ENCODE results near the gene ZNF215.

The ZNF215 gene

DNA sequence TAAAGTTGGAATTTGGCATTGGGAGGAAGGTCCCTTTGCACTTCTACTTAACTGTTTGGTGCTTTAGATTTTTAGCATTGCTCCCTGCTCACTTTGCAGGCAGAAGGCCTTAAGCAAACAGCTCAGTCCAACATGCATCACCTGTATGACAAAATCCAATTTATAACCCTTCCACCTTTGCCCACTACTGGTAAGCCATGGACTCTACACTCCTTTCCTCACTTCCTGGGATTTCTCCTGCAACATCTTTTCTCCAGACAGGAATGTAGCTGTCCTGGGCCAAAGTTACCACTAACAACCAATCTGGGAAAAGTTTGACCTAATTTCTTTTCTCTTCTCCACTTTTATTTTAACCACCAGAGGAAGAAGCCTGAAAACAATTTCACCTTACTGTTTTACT lies 32.1 kb upstream of the ZNF215 start:
- no peaks in the 10 kb centered on the region for H3K9me3 ChIP-seq (ENCODE audit: control insufficient read depth, insufficient read depth, low read length)
- no peak overlapping the region for H3K4me3 ChIP-seq (ENCODE audit: low read length)
- H4K20me1 ChIP-seq (ENCODE audit: control insufficient read depth, insufficient read depth, low read depth, low read length) = no peaks in the 10 kb centered on the region
- H3K9me2 ChIP-seq (replicated peaks; ENCODE audit: control insufficient read depth, low read length) = no peaks in the 10 kb centered on the region
- no peaks in the 10 kb centered on the region for H3K36me3 ChIP-seq (ENCODE audit: control insufficient read depth, low read length)
- no peak for TF ChIP-seq EZH2phosphoT487 (IDR thresholded peaks at IDR 0.05; ENCODE audit: borderline replicate concordance, low read length)
- TF ChIP-seq, protein P1, sequence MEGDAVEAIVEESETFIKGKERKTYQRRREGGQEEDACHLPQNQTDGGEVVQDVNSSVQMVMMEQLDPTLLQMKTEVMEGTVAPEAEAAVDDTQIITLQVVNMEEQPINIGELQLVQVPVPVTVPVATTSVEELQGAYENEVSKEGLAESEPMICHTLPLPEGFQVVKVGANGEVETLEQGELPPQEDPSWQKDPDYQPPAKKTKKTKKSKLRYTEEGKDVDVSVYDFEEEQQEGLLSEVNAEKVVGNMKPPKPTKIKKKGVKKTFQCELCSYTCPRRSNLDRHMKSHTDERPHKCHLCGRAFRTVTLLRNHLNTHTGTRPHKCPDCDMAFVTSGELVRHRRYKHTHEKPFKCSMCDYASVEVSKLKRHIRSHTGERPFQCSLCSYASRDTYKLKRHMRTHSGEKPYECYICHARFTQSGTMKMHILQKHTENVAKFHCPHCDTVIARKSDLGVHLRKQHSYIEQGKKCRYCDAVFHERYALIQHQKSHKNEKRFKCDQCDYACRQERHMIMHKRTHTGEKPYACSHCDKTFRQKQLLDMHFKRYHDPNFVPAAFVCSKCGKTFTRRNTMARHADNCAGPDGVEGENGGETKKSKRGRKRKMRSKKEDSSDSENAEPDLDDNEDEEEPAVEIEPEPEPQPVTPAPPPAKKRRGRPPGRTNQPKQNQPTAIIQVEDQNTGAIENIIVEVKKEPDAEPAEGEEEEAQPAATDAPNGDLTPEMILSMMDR (IDR thresholded peaks at IDR 0.05; ENCODE audit: low read depth, low read length, poor library complexity, severe bottlenecking) = no peak
- no peaks in the 10 kb centered on the region for H3F3A ChIP-seq (ENCODE audit: control insufficient read depth, insufficient read depth)
- H3K4me2 ChIP-seq (ENCODE audit: low read length) = no peak overlapping the region
- H3K27ac ChIP-seq (ENCODE audit: low read depth, low read length) = no peak overlapping the region
- no peaks in the 10 kb centered on the region for H3K27me3 ChIP-seq (ENCODE audit: control insufficient read depth, low read length)
- H3K4me1 ChIP-seq (ENCODE audit: control insufficient read depth, low read length) = peaks cover 3% of the 10 kb centered on the region; the same call in 1 of the 2 replicates
- no peaks in the 10 kb centered on the region for H3K79me2 ChIP-seq (ENCODE audit: control insufficient read depth, low read length)

DNA sequence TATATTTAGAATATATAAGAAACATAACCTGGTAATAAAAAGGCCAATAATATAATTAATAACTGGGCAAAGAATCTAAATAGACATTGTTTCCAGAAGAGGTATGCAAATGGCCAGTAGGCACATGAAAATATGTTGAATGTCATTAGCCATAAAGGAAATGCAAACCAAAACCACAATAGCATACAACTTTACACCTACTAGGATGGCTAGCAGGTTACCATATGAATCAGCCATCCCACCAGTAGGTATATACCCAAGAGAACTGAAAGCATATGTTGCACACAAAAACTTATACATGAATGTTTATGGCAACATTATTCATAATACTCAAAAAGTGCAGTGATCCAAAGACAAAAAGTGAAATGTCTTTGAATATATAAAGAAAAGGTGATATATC lies 31.2 kb upstream of the ZNF215 start:
- no peaks in the 10 kb centered on the region for H3K9me3 ChIP-seq (ENCODE audit: control insufficient read depth, insufficient read depth, low read length)
- no peaks in the 10 kb centered on the region for H3K9me2 ChIP-seq (replicated peaks; ENCODE audit: control insufficient read depth, low read length)
- TF ChIP-seq EZH2phosphoT487 (IDR thresholded peaks at IDR 0.05; ENCODE audit: borderline replicate concordance, low read length) = no peak
- TF ChIP-seq, protein P1 (IDR thresholded peaks at IDR 0.05; ENCODE audit: low read depth, low read length, poor library complexity, severe bottlenecking) = no peak
- no peak overlapping the region for H3K27ac ChIP-seq (ENCODE audit: low read depth, low read length)
- no peaks in the 10 kb centered on the region for H3K79me2 ChIP-seq (ENCODE audit: control insufficient read depth, low read length)
- no peaks in the 10 kb centered on the region for H3K27me3 ChIP-seq (ENCODE audit: control insufficient read depth, low read length)
- H3K4me3 ChIP-seq (ENCODE audit: low read length) = no peak overlapping the region
- H3K4me1 ChIP-seq (ENCODE audit: control insufficient read depth, low read length) = peaks cover 3% of the 10 kb centered on the region; the same call in 1 of the 2 replicates
- H4K20me1 ChIP-seq (ENCODE audit: control insufficient read depth, insufficient read depth, low read depth, low read length) = no peaks in the 10 kb centered on the region
- no peaks in the 10 kb centered on the region for H3K36me3 ChIP-seq (ENCODE audit: control insufficient read depth, low read length)
- no peak overlapping the region for H3K4me2 ChIP-seq (ENCODE audit: low read length)
- no peaks in the 10 kb centered on the region for H3F3A ChIP-seq (ENCODE audit: control insufficient read depth, insufficient read depth)

DNA sequence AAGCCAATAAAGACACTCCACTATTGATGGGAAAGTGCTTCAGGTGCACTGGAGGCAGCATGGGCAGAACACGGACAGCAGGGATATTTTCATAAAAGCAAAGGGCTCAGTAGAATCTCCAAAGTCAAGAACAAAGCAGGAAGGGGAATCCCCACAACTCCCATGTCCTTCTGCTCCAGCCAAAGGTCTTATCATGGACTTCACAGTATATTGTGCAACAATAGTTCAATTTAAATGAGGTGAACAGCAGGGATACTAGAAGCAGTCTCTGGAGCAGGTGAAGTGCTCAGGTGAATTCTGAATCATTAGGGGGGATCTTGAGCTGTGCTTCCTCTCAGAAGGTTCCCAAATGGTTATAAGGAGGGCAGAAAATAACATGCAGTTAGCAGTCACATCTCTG lies 27.3 kb upstream of the ZNF215 start:
- H3K9me2 ChIP-seq (replicated peaks; ENCODE audit: control insufficient read depth, low read length) = no peaks in the 10 kb centered on the region
- no peak overlapping the region for H3K27ac ChIP-seq (ENCODE audit: low read depth, low read length)
- H3K9me3 ChIP-seq (ENCODE audit: control insufficient read depth, insufficient read depth, low read length) = no peaks in the 10 kb centered on the region
- no peaks in the 10 kb centered on the region for H4K20me1 ChIP-seq (ENCODE audit: control insufficient read depth, insufficient read depth, low read depth, low read length)
- no peaks in the 10 kb centered on the region for H3F3A ChIP-seq (ENCODE audit: control insufficient read depth, insufficient read depth)
- H3K4me3 ChIP-seq (ENCODE audit: low read length) = no peak overlapping the region
- no peak for TF ChIP-seq EZH2phosphoT487 (IDR thresholded peaks at IDR 0.05; ENCODE audit: borderline replicate concordance, low read length)
- TF ChIP-seq, protein P1 (IDR thresholded peaks at IDR 0.05; ENCODE audit: low read depth, low read length, poor library complexity, severe bottlenecking) = no peak
- H3K27me3 ChIP-seq (ENCODE audit: control insufficient read depth, low read length) = no peaks in the 10 kb centered on the region
- no peak overlapping the region for H3K4me2 ChIP-seq (ENCODE audit: low read length)
- H3K36me3 ChIP-seq (ENCODE audit: control insufficient read depth, low read length) = no peaks in the 10 kb centered on the region
- peaks cover 3% of the 10 kb centered on the region; the same call in 1 of the 2 replicates for H3K4me1 ChIP-seq (ENCODE audit: control insufficient read depth, low read length)
- no peaks in the 10 kb centered on the region for H3K79me2 ChIP-seq (ENCODE audit: control insufficient read depth, low read length)
